SJSA1 (cell line): ENCODE data around the gene PGF. TPM values are rescaled to one million over a fixed set of nuclear protein-coding genes. Genes with fewer than 3 reads are reported as not detected.
A peak's percentile ranks its signal among the peaks of the same experiment; 100 is the strongest.

Source experiments
- DNase-seq, 2 experiments: peaks; one replicate each; pipeline ENCODE4 v3.0.0-alpha.2; 2015 to 2020; ENCODE audit warnings: low spot score in 2 of 2, low read depth in 1 of 2
- H3K27ac ChIP-seq: fragments of 250-450 bp; sonication (Bioruptor Pico); 2 replicates; pipeline ENCODE4 v1.5.1; 2020; ENCODE audit warnings: mild to moderate bottlenecking, moderate library complexity
- H3K27me3 ChIP-seq: fragments of 250-450 bp; sonication (Bioruptor Pico); replicated peaks from 2 replicates; pipeline ENCODE4 v1.5.1; 2020; ENCODE audit warnings: mild to moderate bottlenecking, moderate library complexity
- H3K36me3 ChIP-seq: fragments of 250-450 bp; sonication (Bioruptor Pico); 2 replicates; pipeline ENCODE4 v1.5.1; 2020; ENCODE audit warnings: mild to moderate bottlenecking
- H3K4me1 ChIP-seq: fragments of 250-450 bp; sonication (Bioruptor Pico); replicated peaks from 2 replicates; pipeline ENCODE4 v1.6.1; 2021; ENCODE audit warnings: mild to moderate bottlenecking
- H3K4me3 ChIP-seq: fragments of 250-450 bp; sonication (Bioruptor Pico); 2 replicates; pipeline ENCODE4 v1.5.1; 2020; ENCODE audit warnings: mild to moderate bottlenecking
- H3K9me3 ChIP-seq: fragments of 250-450 bp; sonication (Bioruptor Pico); replicated peaks from 2 replicates; pipeline ENCODE4 v1.5.1; 2020; ENCODE audit warnings: mild to moderate bottlenecking
- total RNA-seq: library from RNA; depleted of rRNA; stranded (reverse); fragments of >200 nt; shearing (Covaris generic); gene quantifications from 2 replicates; pipeline ENCODE4 v1.2.3, GENCODE V29; 2014

The PGF gene
- total RNA-seq, 1 experiment from 2014 or later = 0.79 TPM

DNA sequence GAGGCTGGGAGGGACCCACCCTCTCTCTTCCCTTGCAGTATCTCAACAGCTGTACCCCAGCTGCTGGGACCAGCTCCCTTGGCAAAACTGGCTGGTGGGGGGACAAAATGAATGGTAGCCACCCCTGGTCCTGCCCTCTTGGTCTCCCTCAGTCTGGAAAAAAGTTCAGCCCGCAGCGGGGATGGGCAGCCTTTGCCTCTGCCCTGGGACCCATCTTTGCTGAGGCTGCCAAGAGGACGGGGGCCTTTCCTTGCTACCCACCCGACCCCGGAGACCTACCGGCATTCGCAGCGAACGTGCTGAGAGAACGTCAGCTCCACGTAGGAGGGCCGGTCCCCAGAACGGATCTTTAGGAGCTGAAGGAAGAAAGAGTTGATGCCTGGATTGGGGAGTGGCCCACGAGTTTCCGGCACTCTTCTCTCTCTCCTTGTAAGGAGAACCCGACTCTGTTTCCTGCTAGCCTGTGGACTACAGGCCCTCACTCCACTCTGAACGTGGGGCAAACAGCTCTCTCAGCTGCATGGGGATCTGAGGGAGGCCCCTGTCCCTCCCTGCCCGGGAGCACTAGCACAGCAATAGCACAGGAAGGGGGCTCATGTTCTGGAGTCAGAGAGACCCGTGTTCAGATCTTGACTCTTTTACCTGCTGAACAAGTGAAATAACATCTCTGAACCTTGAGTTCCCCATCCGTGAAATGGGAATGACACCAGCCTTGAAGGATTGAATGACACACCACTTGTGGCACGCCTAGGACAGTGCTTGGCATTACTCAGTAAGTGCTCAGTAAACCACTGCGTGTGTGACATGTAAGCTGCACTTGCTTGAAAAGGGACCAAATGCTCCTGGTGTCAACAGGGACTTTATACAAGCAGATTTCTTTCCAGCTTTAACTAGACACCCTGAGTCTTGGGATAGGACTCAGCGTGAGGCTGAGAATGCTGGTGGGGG, 6.9 kb downstream of the PGF start:
- no peak overlapping the region for H3K27ac ChIP-seq
- H3K4me3 ChIP-seq = no peak overlapping the region
- no peaks in the 10 kb centered on the region for H3K27me3 ChIP-seq
- no peaks in the 10 kb centered on the region for H3K4me1 ChIP-seq
- DNase-seq = no peak
- H3K36me3 ChIP-seq = no peaks in the 10 kb centered on the region
- no peaks in the 10 kb centered on the region for H3K9me3 ChIP-seq

- Histone ChIP-seq H3K4me1 (no peaks in the 10 kb centered on the region), H3K36me3 (no peaks in the 10 kb centered on the region), H3K27me3 (no peaks in the 10 kb centered on the region), H3K9me3 (no peaks in the 10 kb centered on the region), H3K27ac (no peak overlapping the region), H3K4me3 (no peak overlapping the region)
- DNase-seq = no peak
Observed at GRCh38 chr14:74947353-74948227, 7.8 kb downstream of the PGF start.

DNA sequence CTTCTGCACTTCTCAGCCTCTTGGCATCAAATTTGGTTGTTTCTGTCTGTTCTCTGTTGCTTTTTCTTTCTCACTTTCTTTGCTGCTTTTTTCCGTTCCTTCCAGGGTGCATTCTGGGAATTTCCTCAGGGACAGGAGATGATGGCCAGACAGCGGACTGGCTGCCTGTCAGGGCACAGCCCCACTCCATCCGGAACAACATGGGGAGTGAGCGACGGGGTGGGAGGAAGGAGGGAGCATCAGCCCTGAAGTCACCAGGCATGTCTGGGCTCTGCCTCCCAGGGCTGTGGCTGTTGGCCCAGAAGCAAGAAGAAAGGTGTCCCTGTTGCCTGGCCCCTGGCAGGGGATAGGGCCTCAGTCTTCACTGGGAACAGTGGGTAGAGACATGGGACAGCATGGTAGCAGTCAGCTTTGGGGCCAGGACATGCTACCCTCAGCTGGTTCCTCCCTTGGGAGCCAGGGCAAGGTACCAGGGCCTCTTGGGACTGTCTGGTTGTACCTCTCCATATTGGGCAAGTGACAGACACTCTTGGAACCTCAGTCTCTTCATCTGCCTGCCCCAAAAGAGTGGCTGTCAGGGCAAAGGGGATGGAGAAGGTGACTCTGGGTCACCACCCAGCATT, 8.6 kb downstream of the PGF start:
- no peaks in the 10 kb centered on the region for H3K27me3 ChIP-seq
- H3K4me1 ChIP-seq = no peaks in the 10 kb centered on the region
- H3K4me3 ChIP-seq = no peak overlapping the region
- DNase-seq = no peak
- H3K36me3 ChIP-seq = no peaks in the 10 kb centered on the region
- H3K27ac ChIP-seq = no peak overlapping the region
- H3K9me3 ChIP-seq = no peaks in the 10 kb centered on the region

GRCh38 chr14:74945852-74946658, 9.3 kb downstream of the PGF start:
- H3K27me3 ChIP-seq = no peaks in the 10 kb centered on the region
- no peaks in the 10 kb centered on the region for H3K4me1 ChIP-seq
- H3K36me3 ChIP-seq = no peaks in the 10 kb centered on the region
- H3K9me3 ChIP-seq = no peaks in the 10 kb centered on the region
- no peak overlapping the region for H3K27ac ChIP-seq
- no peak overlapping the region for H3K4me3 ChIP-seq
- peak; percentile 45 to 74 for DNase-seq

DNA sequence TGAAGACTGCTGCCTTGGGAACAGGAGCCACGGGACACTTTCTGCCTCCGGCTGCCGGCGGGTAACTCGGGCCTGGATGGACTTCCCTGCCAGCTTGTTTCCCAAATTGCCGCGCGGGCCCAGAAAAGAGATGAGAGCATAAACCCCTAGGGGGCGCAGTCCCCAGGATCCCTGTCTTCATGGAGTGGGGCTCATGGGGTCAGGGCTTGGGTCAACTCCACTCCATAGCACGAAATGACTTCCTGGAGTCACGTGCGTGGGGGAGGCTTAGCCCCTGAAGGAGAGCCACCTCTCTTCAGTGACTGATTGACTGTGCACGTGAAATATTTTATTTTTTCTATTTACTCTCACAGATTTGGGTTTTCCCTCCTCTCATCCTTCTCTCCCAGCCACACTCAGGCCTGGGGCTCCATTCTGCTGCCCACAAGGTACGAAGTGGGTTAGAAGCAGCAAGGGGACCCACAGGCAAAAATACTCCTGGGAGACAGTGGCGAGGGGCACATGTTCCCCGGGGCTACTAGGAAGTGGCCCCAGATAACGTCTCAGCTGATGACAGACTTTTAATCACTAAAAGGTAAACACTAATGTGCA, 10.0 kb downstream of the PGF start:
- peak in 1 of 2 experiments; percentile 14 for DNase-seq
- Histone ChIP-seq H3K27me3 (no peaks in the 10 kb centered on the region), H3K27ac (no peak overlapping the region), H3K36me3 (no peaks in the 10 kb centered on the region), H3K4me3 (no peak overlapping the region), H3K9me3 (no peaks in the 10 kb centered on the region), H3K4me1 (peaks cover 2% of the 10 kb centered on the region)

DNA sequence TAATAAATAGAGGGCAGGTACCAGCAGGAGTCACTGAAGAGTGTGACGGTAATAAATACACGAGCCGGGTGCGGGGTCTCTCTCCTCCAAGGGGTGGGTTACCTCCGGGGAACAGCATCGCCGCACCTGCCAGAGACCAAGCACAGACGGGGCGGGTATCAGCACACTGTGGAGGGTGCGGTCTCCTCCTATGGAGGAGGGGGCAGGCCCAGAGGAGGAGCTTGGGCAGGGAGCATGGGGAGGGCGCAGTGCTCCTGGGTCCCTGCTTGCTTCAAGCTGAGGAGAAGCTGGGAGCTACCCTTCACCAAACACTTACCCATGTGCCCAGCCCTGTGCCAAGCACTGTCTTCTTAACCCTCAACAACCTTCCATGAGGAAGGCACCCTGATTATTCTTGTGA, 12.8 kb downstream of the PGF start:
- peaks cover 11% of the 10 kb centered on the region for H3K4me1 ChIP-seq
- no peaks in the 10 kb centered on the region for H3K9me3 ChIP-seq
- H3K27me3 ChIP-seq = no peaks in the 10 kb centered on the region
- no peak overlapping the region for H3K27ac ChIP-seq
- H3K36me3 ChIP-seq = no peaks in the 10 kb centered on the region
- no peak for DNase-seq
- no peak overlapping the region for H3K4me3 ChIP-seq

- no peak overlapping the region for H3K4me3 ChIP-seq
- H3K4me1 ChIP-seq = peaks cover 11% of the 10 kb centered on the region
- H3K27ac ChIP-seq = no peak overlapping the region
Observed at GRCh38 chr14:74942181-74942580, 13.2 kb downstream of the PGF start.

DNA sequence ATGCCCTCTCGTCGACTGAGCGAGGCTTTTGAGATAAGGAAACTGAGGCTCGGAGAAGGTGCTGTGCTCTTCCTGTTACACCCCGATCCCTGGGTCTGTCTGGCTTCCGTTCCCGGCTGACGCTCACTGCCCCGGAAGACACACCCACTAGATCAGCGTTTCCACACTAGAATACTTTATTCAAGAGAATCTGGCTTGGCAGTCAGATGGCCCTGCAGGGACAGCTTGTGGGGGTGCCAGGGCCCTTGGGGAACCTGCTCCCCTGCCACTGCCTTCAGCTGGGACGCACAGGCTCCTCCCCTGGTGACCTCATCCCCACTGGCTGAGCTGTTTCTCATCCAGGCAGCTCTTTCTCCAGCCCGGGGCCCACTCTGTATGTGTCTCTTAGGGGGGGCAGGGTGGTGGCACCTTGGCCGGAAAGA, 13.7 kb downstream of the PGF start:
- Histone ChIP-seq H3K4me1 (peaks cover 11% of the 10 kb centered on the region), H3K9me3 (no peaks in the 10 kb centered on the region), H3K36me3 (no peaks in the 10 kb centered on the region), H3K4me3 (no peak overlapping the region), H3K27me3 (no peaks in the 10 kb centered on the region), H3K27ac (no peak overlapping the region)
- no peak for DNase-seq

More at GRCh38 chr14:74942181-74942580, 13.2 kb downstream of the PGF start:
- DNase-seq = no peak
- H3K36me3 ChIP-seq = no peaks in the 10 kb centered on the region
- no peaks in the 10 kb centered on the region for H3K9me3 ChIP-seq
- no peaks in the 10 kb centered on the region for H3K27me3 ChIP-seq

DNA sequence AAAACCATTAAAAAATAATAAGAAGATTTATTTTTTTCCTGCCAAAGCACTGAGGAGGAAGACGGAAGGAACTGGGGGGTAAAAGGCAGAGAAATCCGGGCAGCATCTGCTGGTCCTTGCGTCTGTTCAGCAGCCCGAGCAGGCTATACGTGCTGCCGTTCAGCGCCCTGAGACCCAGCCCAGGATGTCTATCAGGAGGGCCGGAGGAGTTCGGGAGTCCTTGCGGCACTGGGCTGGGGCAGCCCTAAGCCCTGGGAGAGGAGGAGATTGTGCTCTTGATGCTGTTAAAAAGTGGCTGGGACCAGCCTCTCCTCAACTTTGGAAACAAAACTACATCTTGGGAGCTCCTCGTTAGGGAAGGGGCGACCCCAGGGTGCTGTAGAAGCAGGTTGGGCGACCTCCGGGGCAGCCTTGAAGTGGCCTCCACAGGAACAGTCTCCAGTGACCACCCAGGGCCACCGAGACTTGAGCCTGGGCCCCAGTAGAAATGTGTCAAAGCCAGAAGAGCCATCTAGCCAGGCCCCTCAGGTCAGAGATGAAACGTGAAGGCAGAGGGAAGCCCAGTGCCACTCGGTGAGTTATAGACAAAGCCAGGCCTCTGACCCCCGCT, 14.3 kb downstream of the PGF start:
- no peak overlapping the region for H3K27ac ChIP-seq
- no peaks in the 10 kb centered on the region for H3K9me3 ChIP-seq
- no peaks in the 10 kb centered on the region for H3K36me3 ChIP-seq
- no peak overlapping the region for H3K4me3 ChIP-seq
- DNase-seq = no peak
- H3K27me3 ChIP-seq = no peaks in the 10 kb centered on the region
- H3K4me1 ChIP-seq = peaks cover 11% of the 10 kb centered on the region

DNA sequence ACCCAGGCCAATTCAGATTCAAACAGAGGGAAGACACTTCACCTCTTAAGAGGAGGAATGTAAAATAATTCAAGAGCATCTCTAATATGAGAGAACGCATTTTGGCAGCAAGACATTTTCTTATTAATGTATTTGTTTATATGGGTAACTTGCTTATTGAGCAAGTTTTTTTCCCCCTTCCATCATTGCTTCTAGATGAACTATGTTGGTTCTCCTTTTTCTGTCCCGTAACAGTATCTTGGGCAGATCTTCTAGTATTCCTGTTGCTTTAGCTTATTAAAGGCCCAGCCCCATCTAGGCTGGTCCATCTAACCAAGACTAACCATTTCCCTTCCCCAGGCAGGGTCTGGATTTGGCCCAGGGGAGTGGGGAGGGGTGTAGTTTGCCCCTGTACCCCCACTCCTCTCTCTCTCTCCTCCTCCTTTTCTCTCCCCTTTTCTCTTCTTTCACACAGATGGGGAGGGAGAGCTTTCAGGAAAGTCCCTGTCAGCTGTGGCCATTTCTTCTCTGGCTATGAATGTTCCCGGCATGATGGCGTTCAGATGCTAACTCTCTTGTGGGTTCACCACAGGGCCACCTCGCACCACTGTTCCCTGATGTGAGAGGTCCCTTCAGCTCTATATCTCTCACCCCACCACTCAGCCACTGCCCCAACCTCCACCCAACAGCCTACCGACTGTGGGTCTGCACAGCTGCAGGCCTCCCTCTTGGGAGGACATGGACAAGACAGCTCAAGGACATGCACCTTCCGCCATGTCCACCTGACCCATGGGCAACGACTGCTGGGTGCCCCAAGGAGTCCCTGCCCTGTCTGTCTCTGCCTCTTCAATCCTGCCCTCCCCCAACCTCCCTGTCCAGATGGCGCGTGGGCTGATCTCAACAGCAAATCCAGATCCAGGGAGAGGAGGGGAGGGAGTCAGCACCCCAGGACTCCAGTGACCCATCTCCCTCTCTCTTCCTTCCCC, 16.6 kb downstream of the PGF start:
- Histone ChIP-seq H3K4me3 (no peak overlapping the region), H3K4me1 (peaks cover 14% of the 10 kb centered on the region), H3K36me3 (no peaks in the 10 kb centered on the region), H3K9me3 (no peaks in the 10 kb centered on the region), H3K27ac (no peak overlapping the region), H3K27me3 (no peaks in the 10 kb centered on the region)
- no peak for DNase-seq

DNA sequence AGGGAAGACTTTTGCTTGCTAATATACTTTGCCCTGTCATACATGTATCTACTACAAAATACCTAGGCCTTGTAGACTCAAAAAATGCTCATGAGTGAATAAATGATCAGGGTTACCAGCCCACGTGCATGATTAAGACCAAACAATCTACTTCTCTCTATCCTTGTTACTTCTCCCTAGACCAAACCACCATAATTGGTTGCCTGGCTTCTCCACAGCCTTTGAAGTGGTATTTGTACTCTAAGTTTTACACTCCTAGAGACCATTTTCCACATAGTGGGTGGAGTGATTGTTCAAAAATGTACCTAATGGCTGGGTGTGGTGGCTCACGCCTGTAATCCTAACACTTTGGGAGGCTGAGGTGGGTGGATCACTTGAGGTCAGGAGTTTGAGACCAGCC, 18.2 kb downstream of the PGF start:
- no peak for DNase-seq
- Histone ChIP-seq H3K27ac (no peak overlapping the region), H3K27me3 (no peaks in the 10 kb centered on the region), H3K4me1 (peaks cover 14% of the 10 kb centered on the region), H3K4me3 (no peak overlapping the region), H3K36me3 (no peaks in the 10 kb centered on the region), H3K9me3 (no peaks in the 10 kb centered on the region)

DNA sequence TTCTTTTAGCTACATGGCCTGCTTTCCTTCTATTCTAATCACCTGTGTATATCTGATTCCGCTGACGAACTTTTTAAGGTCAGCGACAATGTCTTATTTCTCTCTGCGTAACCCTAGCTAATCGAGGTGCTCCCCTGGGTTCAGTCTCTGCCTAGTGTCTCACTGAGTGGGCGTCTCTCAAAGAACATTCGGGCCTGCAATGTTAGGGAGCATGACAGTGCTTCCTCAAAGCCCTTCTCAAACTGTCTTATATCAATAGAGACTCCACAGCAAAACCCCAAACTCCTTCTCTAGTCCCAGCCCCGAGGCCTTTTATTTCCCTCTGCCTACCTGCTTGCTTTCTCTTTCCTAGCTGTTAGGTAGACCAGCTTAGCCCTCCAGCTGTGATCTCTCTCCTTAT, 18.7 kb downstream of the PGF start:
- Histone ChIP-seq H3K27ac (no peak overlapping the region), H3K36me3 (no peaks in the 10 kb centered on the region), H3K4me1 (peaks cover 14% of the 10 kb centered on the region), H3K4me3 (no peak overlapping the region), H3K27me3 (no peaks in the 10 kb centered on the region), H3K9me3 (no peaks in the 10 kb centered on the region)
- no peak for DNase-seq
